Endodermal cell (in vitro differentiated cells): ENCODE measurements around the gene HSD17B3. TPM values are rescaled to one million over a fixed set of nuclear protein-coding genes. Genes with fewer than 3 reads are reported as not detected.

Experiments
- DNase-seq: peaks from one replicate; pipeline ENCODE4 v3.0.0-alpha.2; 2017
- H3K27ac ChIP-seq: 2 replicates; pipeline ENCODE4 v1.5.1; 2013; ENCODE audit warnings: mild to moderate bottlenecking, low read depth, low read length, moderate library complexity
- H3K27me3 ChIP-seq: 2 replicates; pipeline ENCODE4 v1.6.1; 2013; ENCODE audit warnings: mild to moderate bottlenecking, low read length, moderate library complexity; ENCODE audit not compliant: insufficient read depth, control insufficient read depth, poor library complexity, severe bottlenecking
- H3K36me3 ChIP-seq: 2 replicates; pipeline ENCODE4 v1.7.0; 2013; ENCODE audit warnings: mild to moderate bottlenecking, low read length, moderate library complexity; ENCODE audit not compliant: control insufficient read depth, insufficient read depth
- H3K4me1 ChIP-seq: one replicate; pipeline ENCODE4 v1.7.0; 2013; ENCODE audit warnings: low read length; ENCODE audit not compliant: control insufficient read depth, insufficient read depth
- H3K4me3 ChIP-seq: 2 replicates; pipeline ENCODE4 v1.5.1; 2013; ENCODE audit warnings: mild to moderate bottlenecking, low read length, moderate library complexity
- H3K9ac ChIP-seq: 2 replicates; pipeline ENCODE4 v1.6.1; 2013; ENCODE audit warnings: mild to moderate bottlenecking, low read length, moderate library complexity; ENCODE audit not compliant: poor library complexity, severe bottlenecking; ENCODE audit errors: extremely low read depth
- H3K9me3 ChIP-seq: 2 replicates; pipeline ENCODE4 v1.6.1; 2013; ENCODE audit warnings: mild to moderate bottlenecking, low read length, moderate library complexity; ENCODE audit not compliant: control insufficient read depth
- H3K27ac Mint-ChIP-seq: 2 replicates; pipeline ENCODE4 v1.8.0; 2020; ENCODE audit warnings: mixed read lengths
- H3K27me3 Mint-ChIP-seq: 2 replicates; pipeline ENCODE4 v1.8.0; 2021; ENCODE audit warnings: mild to moderate bottlenecking, mixed read lengths; ENCODE audit not compliant: insufficient read depth
- H3K36me3 Mint-ChIP-seq: 2 replicates; pipeline ENCODE4 v1.8.0; 2020; ENCODE audit warnings: low read depth, mixed read lengths
- H3K4me1 Mint-ChIP-seq: 2 replicates; pipeline ENCODE4 v1.8.0; 2020; ENCODE audit warnings: mixed read lengths
- H3K4me3 Mint-ChIP-seq: 2 replicates; pipeline ENCODE4 v1.8.0; 2020; ENCODE audit warnings: mild to moderate bottlenecking, moderate library complexity, mixed read lengths
- H3K9me3 Mint-ChIP-seq: 2 replicates; pipeline ENCODE4 v1.8.0; 2020; ENCODE audit warnings: mild to moderate bottlenecking, mixed read lengths
- WGBS, 2 experiments: methylation state at CpG; one replicate each; pipeline versions ENCODE4 v1.1.5 to v1.1.7; 2013; ENCODE audit warnings: missing lambda C conversion rate in 2 of 2, mixed read lengths in 1 of 2; ENCODE audit not compliant: insufficient coverage in 1 of 2, insufficient read length in 1 of 2; 5-methylcytosine and 5-hydroxymethylcytosine counted together
- total RNA-seq, 2 donors: library from RNA; stranded (reverse); fragmentation: NEBNext Ultra II Directional in 1 of 2; extraction: Animal tissue kit (Norgen Biotek cat#: 25700) in 1 of 2; gene quantifications; 2 replicates in 1 of 2; 3 replicates in 1 of 2; pipeline ENCODE4 v1.2.1, GENCODE V29; 2021
- TF ChIP-seq, protein P1 (sequence below): fragments of 200-600 bp; sonication (generic); conservative IDR thresholded peaks from 2 replicates; pipeline ENCODE4 v1.5.0; 2021; ENCODE audit warnings: antibody characterized with exemption, mild to moderate bottlenecking

The HSD17B3 gene
- total RNA-seq, 2 donors from 2014 or later = 0.40 TPM; not detected in 1

DNA sequence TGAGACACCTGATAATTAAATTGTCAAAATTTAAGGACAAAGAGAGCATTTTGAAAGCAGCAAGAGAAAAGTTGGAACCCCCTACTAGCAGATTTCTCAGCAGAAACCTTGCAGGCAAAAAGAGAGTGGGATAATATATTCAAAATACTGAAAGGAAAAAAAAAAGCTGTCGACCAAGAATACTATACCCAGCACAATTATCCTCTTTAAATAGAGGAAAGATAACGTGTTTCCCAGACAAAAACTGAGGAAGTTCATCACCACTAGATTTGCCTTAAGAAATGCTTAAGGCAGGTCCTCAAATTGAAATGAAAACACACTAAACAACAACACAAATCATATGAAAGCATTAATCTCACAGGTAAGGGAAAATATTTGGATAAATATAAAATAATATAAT lies 27.0 kb downstream of the HSD17B3 start:
- Histone ChIP-seq H3K9ac (no peak overlapping the region), H3K4me1 (no peaks in the 10 kb centered on the region), H3K36me3 (no peaks in the 10 kb centered on the region), H3K4me3 (peak overlapping the region; percentile 38), H3K27ac (no peak overlapping the region), H3K9me3 (peaks cover 59% of the 10 kb centered on the region), H3K27me3 (no peaks in the 10 kb centered on the region)
- peaks cover 15% of the 10 kb centered on the region for H3K36me3 Mint-ChIP-seq
- no peak overlapping the region for H3K4me3 Mint-ChIP-seq
- no peaks in the 10 kb centered on the region for H3K4me1 Mint-ChIP-seq
- H3K9me3 Mint-ChIP-seq = peaks cover 71% of the 10 kb centered on the region
- TF ChIP-seq, protein P1, sequence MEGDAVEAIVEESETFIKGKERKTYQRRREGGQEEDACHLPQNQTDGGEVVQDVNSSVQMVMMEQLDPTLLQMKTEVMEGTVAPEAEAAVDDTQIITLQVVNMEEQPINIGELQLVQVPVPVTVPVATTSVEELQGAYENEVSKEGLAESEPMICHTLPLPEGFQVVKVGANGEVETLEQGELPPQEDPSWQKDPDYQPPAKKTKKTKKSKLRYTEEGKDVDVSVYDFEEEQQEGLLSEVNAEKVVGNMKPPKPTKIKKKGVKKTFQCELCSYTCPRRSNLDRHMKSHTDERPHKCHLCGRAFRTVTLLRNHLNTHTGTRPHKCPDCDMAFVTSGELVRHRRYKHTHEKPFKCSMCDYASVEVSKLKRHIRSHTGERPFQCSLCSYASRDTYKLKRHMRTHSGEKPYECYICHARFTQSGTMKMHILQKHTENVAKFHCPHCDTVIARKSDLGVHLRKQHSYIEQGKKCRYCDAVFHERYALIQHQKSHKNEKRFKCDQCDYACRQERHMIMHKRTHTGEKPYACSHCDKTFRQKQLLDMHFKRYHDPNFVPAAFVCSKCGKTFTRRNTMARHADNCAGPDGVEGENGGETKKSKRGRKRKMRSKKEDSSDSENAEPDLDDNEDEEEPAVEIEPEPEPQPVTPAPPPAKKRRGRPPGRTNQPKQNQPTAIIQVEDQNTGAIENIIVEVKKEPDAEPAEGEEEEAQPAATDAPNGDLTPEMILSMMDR = no peak
- no peak for DNase-seq
- H3K27ac Mint-ChIP-seq = no peak overlapping the region
- WGBS, 2 experiments = 100% methylated on average over 1 of the region's 2 CpGs; no CpG with 5 or more reads in 1 of the 2 experiments
- no peaks in the 10 kb centered on the region for H3K27me3 Mint-ChIP-seq

DNA sequence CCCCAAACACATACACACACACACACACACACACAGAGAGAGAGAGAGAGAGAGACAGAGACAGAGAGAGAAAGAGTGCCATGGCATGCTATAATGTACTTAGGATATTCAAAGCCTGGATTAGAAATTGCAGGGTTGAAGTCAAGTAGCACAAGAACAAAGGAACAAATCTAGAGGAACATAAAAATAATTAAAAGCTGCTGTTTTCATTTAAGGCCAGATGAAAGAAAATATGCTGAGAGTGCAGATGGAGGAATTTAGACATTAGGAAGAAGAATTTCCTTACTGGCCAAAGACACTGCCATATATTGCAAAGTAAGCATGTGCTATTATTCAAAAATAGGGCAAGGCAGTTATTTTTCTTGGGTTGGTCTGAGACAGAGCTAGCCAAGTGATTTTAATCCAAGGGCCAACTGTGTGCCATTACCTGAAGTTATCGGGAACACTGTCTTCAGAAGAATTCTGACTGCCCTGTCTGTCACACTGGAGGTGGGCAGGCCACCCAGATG lies 31.7 kb downstream of the HSD17B3 start:
- Histone ChIP-seq H3K9ac (no peak overlapping the region), H3K9me3 (peaks cover 20% of the 10 kb centered on the region), H3K4me1 (no peaks in the 10 kb centered on the region), H3K27me3 (no peaks in the 10 kb centered on the region), H3K36me3 (no peaks in the 10 kb centered on the region), H3K27ac (no peak overlapping the region), H3K4me3 (no peak overlapping the region)
- 93% methylated on average over 1 of the region's 1 CpG; no CpG with 5 or more reads in 1 of the 2 experiments for WGBS, 2 experiments
- Mint-ChIP-seq H3K27ac (no peak overlapping the region), H3K36me3 (peaks cover 9% of the 10 kb centered on the region), H3K4me1 (peaks cover 6% of the 10 kb centered on the region), H3K9me3 (peaks cover 27% of the 10 kb centered on the region), H3K27me3 (no peaks in the 10 kb centered on the region), H3K4me3 (no peak overlapping the region)
- DNase-seq = no peak
- TF ChIP-seq, protein P1 = no peak

DNA sequence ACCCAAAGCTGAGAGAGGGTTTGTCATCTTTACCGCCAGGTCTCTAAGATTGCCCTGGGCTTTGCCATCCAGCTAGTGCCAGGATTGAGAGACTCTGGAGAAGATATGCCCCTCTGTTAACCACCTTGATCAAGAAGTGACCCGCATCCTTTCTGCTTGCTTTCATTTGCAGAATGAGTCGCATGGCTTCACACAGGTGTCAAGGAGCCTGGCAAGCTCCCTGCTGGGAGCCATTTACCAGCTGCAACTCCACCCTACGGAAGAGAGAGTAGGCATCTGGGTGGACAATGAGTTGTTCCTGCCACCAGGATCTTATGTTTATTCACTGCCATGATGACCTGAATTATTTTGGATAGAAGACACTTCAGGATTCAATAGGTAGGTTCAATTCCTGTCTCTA lies 43.0 kb downstream of the HSD17B3 start:
- no peak overlapping the region for H3K4me3 Mint-ChIP-seq
- Histone ChIP-seq H3K9ac (no peak overlapping the region), H3K36me3 (no peaks in the 10 kb centered on the region), H3K27me3 (no peaks in the 10 kb centered on the region), H3K9me3 (no peaks in the 10 kb centered on the region), H3K27ac (no peak overlapping the region), H3K4me3 (no peak overlapping the region), H3K4me1 (no peaks in the 10 kb centered on the region)
- peaks cover 3% of the 10 kb centered on the region for H3K36me3 Mint-ChIP-seq
- TF ChIP-seq, protein P1 = no peak
- no peaks in the 10 kb centered on the region for H3K27me3 Mint-ChIP-seq
- 77 to 89% methylated on average over 3 to 4 of the region's 4 CpGs for WGBS, 2 experiments
- peak; percentile 84 for DNase-seq
- no peaks in the 10 kb centered on the region for H3K9me3 Mint-ChIP-seq
- no peak overlapping the region for H3K27ac Mint-ChIP-seq
- peaks cover 25% of the 10 kb centered on the region for H3K4me1 Mint-ChIP-seq
